HG02763 (cell line): ENCODE data around the gene REXO2.

Experiments used
- ATAC-seq: cut with Tn5 transposase; IDR thresholded peaks from one replicate; pipeline ENCODE4 v1.9.1; 2021; ENCODE audit warnings: mild to moderate bottlenecking, moderate library complexity; ENCODE audit not compliant: unreplicated experiment

Gene REXO2

DNA sequence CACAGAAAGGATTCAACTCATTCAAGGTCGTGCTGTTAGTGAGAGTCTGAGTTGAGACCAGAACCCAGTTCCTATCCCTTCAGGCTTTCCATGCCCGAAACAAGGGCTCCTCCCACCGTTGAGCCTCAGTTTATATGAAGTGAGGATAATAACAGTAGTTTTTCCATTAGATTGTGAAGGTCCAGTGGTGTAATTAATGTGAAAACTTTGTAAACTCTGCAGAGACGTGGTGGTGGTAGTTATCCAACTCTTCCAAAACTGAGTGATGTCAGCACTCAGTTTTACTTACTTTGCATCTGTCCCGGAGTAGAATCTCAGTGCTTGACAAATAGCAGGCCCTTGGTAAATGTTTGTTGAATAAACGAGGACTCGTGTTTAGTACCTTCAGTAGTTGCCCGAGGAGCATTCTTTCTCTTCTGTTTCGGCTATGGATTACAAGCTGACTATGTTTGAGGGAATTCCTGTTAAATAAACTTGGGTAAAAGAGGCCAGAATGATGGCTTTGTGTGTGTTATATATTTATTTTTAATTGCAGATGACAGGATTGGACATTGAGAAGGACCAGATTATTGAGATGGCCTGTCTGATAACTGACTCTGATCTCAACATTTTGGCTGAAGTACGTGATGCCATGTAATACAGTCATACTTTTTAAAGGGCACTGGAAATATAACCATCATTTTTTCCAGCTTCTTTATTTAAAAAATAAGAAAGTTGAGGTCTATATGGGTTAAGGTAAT is 1.0 kb downstream of the REXO2 start:
- ATAC-seq: no peak

DNA sequence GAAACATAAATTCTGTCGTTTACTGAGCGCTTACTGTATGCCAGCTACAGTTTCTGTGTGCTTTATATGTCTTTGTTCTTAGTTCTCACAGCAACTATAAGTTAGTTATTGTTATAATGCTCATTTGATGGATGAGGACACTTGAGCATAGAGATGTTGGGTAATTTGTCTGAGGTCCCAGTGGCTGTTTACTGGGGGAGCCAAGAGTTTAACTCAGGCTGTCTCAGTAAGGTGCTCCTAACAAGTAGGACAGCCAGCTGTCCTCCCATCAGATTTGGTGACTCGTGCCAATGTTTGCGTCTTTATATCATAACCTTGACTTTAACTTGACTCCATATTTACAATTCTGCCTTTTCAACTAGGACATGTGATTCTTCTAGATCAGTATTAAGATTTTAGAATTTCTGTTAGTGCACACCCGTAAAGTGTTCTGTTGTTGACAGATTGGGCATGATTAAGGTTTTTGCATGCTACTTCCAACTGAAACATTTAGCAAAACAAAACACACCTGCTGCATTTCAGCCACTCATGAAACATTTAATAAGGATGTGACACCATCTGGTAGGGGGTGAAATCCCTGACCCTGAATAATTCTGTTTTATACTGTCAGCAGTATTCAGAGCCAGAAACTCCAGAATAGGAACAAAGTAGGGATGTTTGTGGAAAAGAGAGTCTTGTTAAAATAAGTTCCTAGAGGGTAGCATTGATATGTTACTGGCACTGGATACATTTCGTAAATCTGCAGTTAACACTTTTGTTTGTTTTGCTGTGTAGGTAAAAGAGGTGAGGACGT is 1.9 kb downstream of the REXO2 start:
- ATAC-seq: no peak

GRCh38 chr11:114441921-114442320 is 2.7 kb downstream of the REXO2 start:
- no peak for ATAC-seq

DNA sequence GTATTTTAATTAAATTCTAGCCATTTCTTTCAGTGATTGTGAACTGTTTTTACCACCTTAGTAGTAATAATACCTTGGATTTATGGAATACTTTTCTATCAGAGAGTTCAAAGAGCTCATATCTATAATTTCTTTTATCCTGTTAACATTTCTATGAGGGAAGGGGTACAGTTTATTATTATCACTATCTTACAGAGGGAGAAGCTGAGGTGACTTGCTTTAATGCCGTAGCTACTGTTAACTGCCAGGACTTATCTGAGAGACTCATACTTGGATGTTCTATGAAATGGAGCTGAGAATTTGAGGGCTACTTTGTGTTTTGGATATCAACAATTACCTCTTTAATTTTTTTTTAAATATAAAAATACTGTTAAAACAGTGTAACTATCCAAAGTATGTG is 3.3 kb downstream of the REXO2 start:
- ATAC-seq: no peak

- no peak for ATAC-seq
These were observed 8.2 kb downstream of the REXO2 start for GRCh38 chr11:114447444-114447843.

- no peak for ATAC-seq
These were observed 8.6 kb downstream of the REXO2 start for GRCh38 chr11:114447892-114448291.

GRCh38 chr11:114448749-114449482 is 9.6 kb downstream of the REXO2 start:
- ATAC-seq: no peak

DNA sequence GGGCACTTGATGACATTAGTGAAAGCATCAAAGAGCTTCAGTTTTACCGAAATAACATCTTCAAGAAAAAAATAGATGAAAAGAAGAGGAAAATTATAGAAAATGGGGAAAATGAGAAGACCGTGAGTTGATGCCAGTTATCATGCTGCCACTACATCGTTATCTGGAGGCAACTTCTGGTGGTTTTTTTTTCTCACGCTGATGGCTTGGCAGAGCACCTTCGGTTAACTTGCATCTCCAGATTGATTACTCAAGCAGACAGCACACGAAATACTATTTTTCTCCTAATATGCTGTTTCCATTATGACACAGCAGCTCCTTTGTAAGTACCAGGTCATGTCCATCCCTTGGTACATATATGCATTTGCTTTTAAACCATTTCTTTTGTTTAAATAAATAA is 10.6 kb downstream of the REXO2 start:
- ATAC-seq: no peak

- ATAC-seq: no peak
These were observed 13.1 kb downstream of the REXO2 start for GRCh38 chr11:114452399-114452798.

- ATAC-seq: no peak
These were observed 24.7 kb downstream of the REXO2 start for GRCh38 chr11:114463999-114464398.

DNA sequence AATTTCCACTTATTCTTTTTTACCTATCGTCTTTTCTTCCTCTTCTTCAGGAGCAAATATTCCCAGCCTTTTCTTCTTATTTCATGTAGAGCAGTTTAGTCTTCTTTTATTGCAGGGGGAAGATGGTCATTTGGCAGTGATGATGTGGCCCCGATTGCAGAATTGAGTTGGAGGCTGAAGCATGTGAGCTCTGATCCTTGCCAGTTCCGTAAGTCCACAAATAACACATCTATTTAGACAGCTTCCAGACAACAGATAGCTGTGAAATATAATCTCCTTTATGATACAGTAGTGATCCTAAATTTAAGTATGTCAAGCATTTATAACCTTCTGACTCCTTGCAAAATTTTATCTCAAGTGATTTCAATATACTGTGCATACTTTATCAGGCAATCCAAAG is 27.5 kb downstream of the REXO2 start:
- no peak for ATAC-seq

GRCh38 chr11:114472661-114473060 is 33.4 kb downstream of the REXO2 start:
- no peak for ATAC-seq

- ATAC-seq: no peak
These were observed 38.7 kb downstream of the REXO2 start for GRCh38 chr11:114478001-114478410.

GRCh38 chr11:114478768-114479167 is 39.5 kb downstream of the REXO2 start:
- no peak for ATAC-seq

DNA sequence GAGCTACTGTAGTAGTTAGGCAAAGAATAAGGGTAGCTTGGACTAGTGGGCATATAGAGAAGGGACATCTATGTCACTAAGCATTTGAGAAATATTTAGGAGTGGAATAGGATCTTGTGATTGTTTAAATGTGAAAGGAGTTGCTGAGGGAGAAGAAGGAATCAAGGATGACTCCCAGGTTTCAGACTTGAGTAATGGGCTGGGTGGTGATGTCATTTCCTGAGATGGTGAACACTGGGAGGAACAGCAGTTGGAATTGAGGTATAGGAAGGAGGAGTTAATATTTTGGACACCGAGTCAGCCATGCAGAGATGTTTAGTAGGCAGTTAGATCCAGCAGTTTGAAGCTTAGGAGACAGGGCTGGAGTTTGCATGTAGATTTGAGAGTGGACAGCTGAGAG is 40.1 kb downstream of the REXO2 start:
- no peak for ATAC-seq

DNA sequence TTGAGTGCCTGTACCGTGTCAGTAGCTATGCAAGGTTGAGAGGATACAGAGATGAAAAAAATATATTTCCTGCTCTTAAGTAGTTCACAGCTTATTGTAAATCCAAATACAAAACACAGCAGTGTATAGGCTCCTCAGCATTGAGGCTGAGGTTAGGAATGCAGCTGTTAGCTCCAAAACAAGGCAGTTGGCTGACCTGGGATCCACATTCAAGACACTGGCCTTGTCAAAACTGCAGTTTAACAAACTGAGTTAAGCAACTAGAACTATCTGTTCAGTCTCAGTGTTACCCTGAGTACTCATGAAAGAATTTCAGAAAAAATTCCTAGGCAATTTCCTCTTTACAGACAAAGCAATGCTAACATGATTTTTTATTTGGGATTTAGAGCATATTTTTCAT is 42.8 kb downstream of the REXO2 start:
- no peak for ATAC-seq

GRCh38 chr11:114483929-114484328 is 44.7 kb downstream of the REXO2 start:
- ATAC-seq: no peak

DNA sequence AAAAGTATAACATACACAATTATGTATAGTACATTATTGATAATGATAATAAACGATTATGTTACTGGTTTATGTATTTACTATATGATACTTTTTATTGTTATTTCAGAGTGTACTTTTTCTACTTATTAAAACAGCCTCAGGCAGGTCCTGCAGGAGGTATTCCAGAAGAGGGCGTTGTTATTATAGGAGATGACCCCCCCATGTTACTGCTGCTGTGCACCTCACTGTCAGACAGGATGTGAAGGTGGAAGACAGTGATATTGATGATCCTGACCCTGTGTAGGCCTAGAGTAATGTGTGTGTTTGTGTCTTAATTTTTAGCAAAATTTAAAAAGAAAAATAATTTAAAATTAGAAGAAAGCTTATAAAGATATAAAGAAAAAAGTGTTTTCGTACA is 57.6 kb downstream of the REXO2 start:
- no peak for ATAC-seq

DNA sequence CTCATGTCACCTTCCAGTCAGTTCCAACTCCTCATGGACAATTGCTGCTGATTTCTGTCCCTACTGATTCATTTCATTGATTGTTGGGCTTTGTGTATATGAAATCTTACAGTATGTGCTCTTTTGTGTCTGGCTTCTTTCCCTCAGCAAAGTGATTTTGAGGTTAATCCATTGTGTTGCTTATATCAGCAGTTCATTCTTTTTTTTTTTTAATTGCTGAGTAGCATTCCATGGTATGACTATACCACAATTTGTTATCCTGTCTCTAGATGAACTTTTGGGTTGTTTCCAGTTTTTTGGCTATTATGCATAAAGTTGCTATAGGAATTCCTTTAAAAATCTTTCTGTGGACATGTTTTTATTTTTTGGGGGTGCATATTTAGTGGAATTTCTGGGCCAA is 60.5 kb downstream of the REXO2 start:
- no peak for ATAC-seq
